ENCODE data around the gene EPOP.
A peak's percentile ranks its signal among the peaks of the same experiment; 100 is the strongest.

Gene EPOP

DNA sequence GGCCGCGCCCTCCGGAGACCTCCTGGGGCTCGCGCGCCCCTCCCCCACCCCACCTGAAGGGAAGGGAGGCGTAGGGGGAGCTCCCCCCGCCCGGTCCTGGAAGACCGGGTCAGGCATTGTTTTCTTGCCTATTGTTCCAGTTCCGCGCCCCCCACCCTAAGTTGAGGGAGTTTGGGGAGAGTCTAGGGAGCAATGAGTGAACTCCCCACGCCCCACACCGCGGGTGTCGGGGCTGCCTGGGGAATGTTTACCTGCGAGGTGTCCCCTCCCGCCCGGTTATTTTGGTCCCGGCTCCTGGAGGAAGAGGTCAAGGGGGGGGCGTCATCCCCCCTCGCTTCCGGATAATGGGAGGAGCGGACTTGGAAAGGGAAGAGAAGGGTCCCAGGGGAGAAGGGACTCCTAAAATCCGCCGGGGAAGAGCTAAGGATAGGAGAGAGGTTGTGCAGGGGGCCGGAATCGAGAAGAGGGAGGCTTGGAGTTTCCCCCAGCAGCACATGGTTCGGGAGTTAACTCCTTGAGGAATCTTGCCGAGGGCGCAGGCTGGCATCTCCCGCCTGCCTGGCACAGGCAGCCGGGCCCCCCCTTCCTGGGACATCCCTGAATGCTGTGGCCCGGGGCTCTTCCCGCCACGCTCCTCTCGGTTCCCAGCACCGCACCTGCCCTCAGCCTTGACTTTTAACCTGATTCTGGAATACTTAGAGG lies 31.2 kb upstream of the EPOP start:
- peak; percentile 23 for DNase-seq

DNA sequence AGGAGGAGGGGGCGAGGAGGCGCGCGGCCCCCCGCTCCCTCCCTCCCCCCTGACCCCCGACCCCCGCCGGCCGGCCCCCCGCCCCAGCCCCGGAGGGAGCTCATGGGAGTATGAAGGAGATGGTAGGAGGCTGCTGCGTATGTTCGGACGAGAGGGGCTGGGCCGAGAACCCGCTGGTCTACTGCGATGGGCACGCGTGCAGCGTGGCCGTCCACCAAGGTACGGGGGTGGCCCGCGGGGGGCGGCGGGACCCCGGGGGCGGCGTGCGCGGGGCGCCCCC lies 30.7 kb upstream of the EPOP start:
- DNase-seq = no peak

- peak; percentile 36 for DNase-seq
These were observed 30.1 kb upstream of the EPOP start, which contains the start of gene MLLT6 for GRCh38 chr17:38704606-38705522. Gene MLLT6, plus strand, starts transcription at chr17:38705273. Its CDS starts 360 bp downstream, at chr17:38705633.

GRCh38 chr17:38703742-38704605 lies 29.2 kb upstream of the EPOP start:
- DNase-seq = peak; percentile 90

GRCh38 chr17:38702916-38703741 lies 28.4 kb upstream of the EPOP start:
- no peak for DNase-seq

GRCh38 chr17:38702166-38702915 lies 27.6 kb upstream of the EPOP start:
- peak; percentile 37 for DNase-seq

- DNase-seq = peak; percentile 20
These were observed 26.9 kb upstream of the EPOP start for GRCh38 chr17:38701504-38702165.

- no peak for DNase-seq
These were observed 24.0 kb upstream of the EPOP start for GRCh38 chr17:38698760-38699159.

- DNase-seq = no peak
These were observed 22.5 kb upstream of the EPOP start for GRCh38 chr17:38697061-38697820.

GRCh38 chr17:38693700-38694329 lies 19.1 kb upstream of the EPOP start:
- no peak for DNase-seq

DNA sequence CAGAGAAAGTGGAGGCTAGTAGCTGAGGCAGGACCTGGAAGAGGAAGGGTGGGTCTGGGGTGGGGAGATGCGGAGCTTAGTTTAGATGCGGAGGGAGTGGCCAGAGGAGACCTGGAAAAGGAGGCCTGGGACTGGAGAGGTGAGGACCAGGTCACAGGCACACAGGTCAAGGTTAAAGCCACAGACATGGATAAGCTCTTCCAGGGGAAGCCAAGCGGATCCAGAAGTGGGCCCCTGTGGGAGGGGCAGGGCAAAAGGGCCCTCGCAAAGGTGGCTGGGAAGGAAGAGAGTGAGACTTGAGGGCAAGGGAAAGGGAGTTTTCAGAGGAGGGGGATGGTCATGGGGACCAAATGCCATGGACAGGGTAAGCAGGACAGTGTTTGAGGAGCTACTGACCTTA lies 16.4 kb upstream of the EPOP start:
- DNase-seq = no peak

GRCh38 chr17:38690386-38690785 lies 15.6 kb upstream of the EPOP start:
- no peak for DNase-seq

- DNase-seq = no peak
These were observed 12.5 kb upstream of the EPOP start for GRCh38 chr17:38687286-38687685.

DNA sequence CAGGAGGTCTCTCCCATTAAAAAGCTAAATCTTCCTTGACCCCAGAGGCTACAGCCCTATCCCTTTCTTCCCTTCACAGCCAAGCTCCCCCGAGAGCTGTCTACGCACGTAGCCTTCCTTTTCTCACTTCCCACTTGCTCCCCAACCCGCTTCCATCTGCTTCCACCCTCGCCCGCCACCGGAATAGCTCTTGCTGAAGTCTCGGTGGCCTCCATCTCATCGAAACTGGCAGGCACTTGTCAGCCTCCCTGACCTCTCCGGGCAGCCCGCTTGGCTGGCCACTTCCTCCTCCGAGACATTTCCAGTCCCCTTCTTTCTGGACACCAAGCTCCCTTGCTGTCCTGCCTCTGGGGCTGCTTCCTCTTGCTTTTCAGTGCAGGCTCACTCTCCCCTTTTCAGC lies 10.7 kb upstream of the EPOP start:
- DNase-seq = no peak

DNA sequence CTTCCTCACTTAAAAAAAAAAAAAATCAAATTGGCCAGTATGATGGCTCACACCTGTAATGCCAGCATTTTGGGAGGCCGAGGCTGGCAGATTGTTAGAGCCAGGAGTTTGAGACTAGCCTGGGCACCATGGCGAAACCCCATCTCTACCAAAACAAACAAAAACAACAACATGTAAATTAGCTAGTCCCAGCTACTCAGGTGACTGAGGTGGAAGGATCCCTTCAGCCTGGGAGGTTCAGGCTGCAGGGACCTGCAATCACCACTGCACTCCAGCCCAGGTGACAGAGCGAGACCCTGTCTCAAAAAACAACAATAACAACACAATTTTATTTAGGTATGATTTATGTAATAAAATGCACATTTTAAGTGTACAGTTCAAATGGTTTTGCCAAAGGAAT lies 6.3 kb upstream of the EPOP start:
- DNase-seq = no peak

GRCh38 chr17:38677819-38678218 lies 3.1 kb upstream of the EPOP start:
- no peak for DNase-seq

DNA sequence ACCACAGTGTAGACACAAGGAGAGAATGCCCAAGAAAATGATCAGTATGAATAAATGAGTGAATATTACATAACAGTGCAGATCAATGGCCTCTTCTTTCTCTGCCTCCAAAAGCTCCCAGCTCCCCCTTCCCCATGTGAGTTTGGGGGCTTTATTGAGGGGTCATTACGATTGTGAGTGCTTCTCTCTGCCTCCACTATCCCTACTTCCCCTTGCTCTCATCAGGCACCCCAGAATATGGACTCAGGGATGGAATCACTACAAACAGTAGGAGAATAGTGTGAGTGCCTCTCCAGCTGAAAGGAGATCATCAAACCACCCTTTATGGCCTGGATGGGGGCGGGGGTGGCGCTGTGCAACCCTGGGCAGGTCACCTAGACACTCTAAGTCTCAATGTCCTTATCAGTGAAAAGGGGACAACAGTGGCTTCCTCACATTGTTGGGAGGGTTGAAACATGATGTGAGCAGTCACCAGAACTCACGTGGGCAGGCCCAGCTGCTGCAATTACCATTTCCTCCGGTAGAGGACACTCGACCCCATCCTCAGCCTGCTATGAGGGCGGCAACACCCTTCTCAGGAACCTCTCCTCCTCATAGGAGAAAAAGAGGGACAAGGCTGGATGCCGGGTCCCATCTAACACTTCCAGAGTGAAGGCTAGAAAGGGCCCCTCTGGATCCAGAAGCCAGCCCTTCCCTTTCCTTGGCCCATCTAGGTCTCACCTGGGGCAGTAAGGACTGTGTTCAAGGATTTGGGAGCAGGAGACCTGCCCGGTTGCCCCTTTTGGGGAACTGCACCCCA lies 2.1 kb upstream of the EPOP start:
- peak; percentile 55 for DNase-seq

- DNase-seq = no peak
These were observed 576 bp downstream of the EPOP start for GRCh38 chr17:38674014-38674748.

All from NCI-H748 treated with DMSO at 0.1 percent for 48 hours (cell line).